VCaP (cell line): ENCODE measurements around the gene ODAD4.

Source experiments
- H3K27ac ChIP-seq: fragments of 450-650 bp; 2 replicates; pipeline ENCODE4 v1.5.1; 2017
- CTCF ChIP-seq: fragments of 450-650 bp; conservative IDR thresholded peaks from 2 replicates; pipeline ENCODE4 v1.5.1; 2017; ENCODE audit warnings: mild to moderate bottlenecking, moderate library complexity

The ODAD4 gene

GRCh38 chr17:41930009-41930832 lies at the start of gene ODAD4:
Gene ODAD4 (plus strand): TSS chr17:41930617. CDS start chr17:41930724, 107 bp downstream.
- peak within 1 kb of the TSS; percentile 78 for H3K27ac ChIP-seq
- TF ChIP-seq CTCF = peak; percentile 40

GRCh38 chr17:41882756-41883155 lies 47.7 kb upstream of the ODAD4 start:
- TF ChIP-seq CTCF = no peak
- H3K27ac ChIP-seq = no peak overlapping the region

- peak; percentile 40 for TF ChIP-seq CTCF
- no peak overlapping the region for H3K27ac ChIP-seq
These were observed 44.7 kb upstream of the ODAD4 start for GRCh38 chr17:41885733-41886132.

GRCh38 chr17:41888332-41888965 lies 42.0 kb upstream of the ODAD4 start:
- no peak overlapping the region for H3K27ac ChIP-seq
- no peak for TF ChIP-seq CTCF

GRCh38 chr17:41891135-41892020 lies 39.0 kb upstream of the ODAD4 start:
- no peak overlapping the region for H3K27ac ChIP-seq
- no peak for TF ChIP-seq CTCF

- no peak overlapping the region for H3K27ac ChIP-seq
- TF ChIP-seq CTCF = no peak
These were observed 38.4 kb upstream of the ODAD4 start for GRCh38 chr17:41892021-41892376.

- no peak overlapping the region for H3K27ac ChIP-seq
- no peak for TF ChIP-seq CTCF
These were observed 37.0 kb upstream of the ODAD4 start for GRCh38 chr17:41893384-41893783.
